Kidney (tissue), 14 donors: ENCODE measurements around the gene COL6A1. TPM values are rescaled to one million over a fixed set of nuclear protein-coding genes. Genes with fewer than 3 reads are reported as not detected.
"Not testable (repeated sequence)": the region's sequence is repeated elsewhere in the genome, so short reads cannot be mapped to it uniquely, and the experiment has no call there.

Experiments
- DNase-seq, 5 donors: peaks; one replicate each; pipeline ENCODE4 v3.0.0-alpha.2; 2013 to 2020
- FAIRE-seq: peaks from 2 replicates; lab custom pipeline; 2012; peaks lifted over from hg19 to GRCh38; lab: Jason Lieb, UNC
- H3K27ac ChIP-seq, 2 donors: one replicate each; pipeline ENCODE4 v1.7.0; 2013; ENCODE audit warnings: low read depth in 2 of 2, low read length in 2 of 2, inconsistent platforms in 1 of 2
- H3K27me3 ChIP-seq: one replicate; pipeline ENCODE4 v1.7.1; 2013; ENCODE audit warnings: low read length, inconsistent platforms; ENCODE audit not compliant: control insufficient read depth, insufficient read depth
- H3K36me3 ChIP-seq, 3 donors: one replicate each; pipeline versions ENCODE4 v1.7.0 to v1.7.1; 2013; ENCODE audit warnings: low read length in 3 of 3, control low read depth in 1 of 3, inconsistent platforms in 1 of 3; ENCODE audit not compliant: insufficient read depth in 3 of 3, control insufficient read depth in 2 of 3
- H3K4me1 ChIP-seq, 3 donors: one replicate each; pipeline versions ENCODE4 v1.7.0 to v1.7.1; 2013; ENCODE audit warnings: low read length in 3 of 3, inconsistent platforms in 1 of 3, low read depth in 1 of 3; ENCODE audit not compliant: control insufficient read depth in 2 of 3, insufficient read depth in 2 of 3
- H3K4me3 ChIP-seq, 3 donors: one replicate each; pipeline versions ENCODE4 v1.7.0 to v1.8.1; 2013; ENCODE audit warnings: low read length in 3 of 3, control low read depth in 1 of 3, inconsistent platforms in 1 of 3
- H3K9ac ChIP-seq, 3 donors: one replicate each; pipeline versions ENCODE4 v1.7.0 to v1.7.1; 2013; ENCODE audit warnings: low read length in 3 of 3, control low read depth in 1 of 3, inconsistent platforms in 1 of 3
- H3K9me3 ChIP-seq, 3 donors: one replicate each; pipeline versions ENCODE4 v1.7.0 to v1.7.1; 2013; ENCODE audit warnings: low read length in 3 of 3, control low read depth in 1 of 3, inconsistent platforms in 1 of 3; ENCODE audit not compliant: control insufficient read depth in 2 of 3, insufficient read depth in 1 of 3
- intact Hi-C: fragments of 100-400 bp; cut with DNase I; formaldehyde crosslinking; loops from one replicate; pipeline ENCODE4 v1.11.1; 2022
- polyA plus RNA-seq: library from polyadenylated mRNA; stranded (reverse); fragments of 350-450 nt; fragmentation: Illumina TruSeq; extraction: RNeasy Lipid Tissue Mini Kit (QIAGEN cat#74804); gene quantifications from one replicate; pipeline ENCODE4 v1.2.3, GENCODE V29; 2014; ENCODE audit warnings: low read depth, low replicate concordance; ENCODE audit not compliant: insufficient read depth
- total RNA-seq: library from RNA; stranded (reverse); fragmentation: NEBNext Ultra II Directional; extraction: Animal tissue kit (Norgen Biotek cat#: 25700); gene quantifications from one replicate; pipeline ENCODE4 v1.2.1, GENCODE V29; 2021
- TF ChIP-seq, protein P1 (sequence below): IDR thresholded peaks from 3 replicates; pipeline ENCODE4 v1.5.1; 2012; ENCODE audit warnings: mild to moderate bottlenecking, moderate library complexity, borderline replicate concordance; ENCODE audit not compliant: insufficient read depth; ENCODE audit errors: extremely low read depth
- donor health status: control.
- donor health status: control.
- donor health status: control.
- donor health status: control.
- donor health status: control.
- donor health status: DM: yes; HTN: yes; CAD: no.
- donor health status: Normal renal cell carcinoma (clear cell type).

The COL6A1 gene
- total and polyA plus RNA-seq, 2 donors from 2014 or later = 112 to 127 TPM

GRCh38 chr21:45957981-45958600, 23.5 kb upstream of the COL6A1 start:
- Histone ChIP-seq H3K36me3 (no peaks in the 10 kb centered on the region), H3K4me3 (no peak overlapping the region), H3K4me1 (peaks cover 0 to 5% (median 0%) of the 10 kb centered on the region in 3 donors), H3K9ac (no peak overlapping the region), H3K9me3 (no peaks in the 10 kb centered on the region), H3K27me3 (no peaks in the 10 kb centered on the region), H3K27ac (no peak overlapping the region)
- peak in 1 of 5 donors; percentile 70 for DNase-seq
- intact Hi-C loops = no loop called here
- TF ChIP-seq, protein P1, sequence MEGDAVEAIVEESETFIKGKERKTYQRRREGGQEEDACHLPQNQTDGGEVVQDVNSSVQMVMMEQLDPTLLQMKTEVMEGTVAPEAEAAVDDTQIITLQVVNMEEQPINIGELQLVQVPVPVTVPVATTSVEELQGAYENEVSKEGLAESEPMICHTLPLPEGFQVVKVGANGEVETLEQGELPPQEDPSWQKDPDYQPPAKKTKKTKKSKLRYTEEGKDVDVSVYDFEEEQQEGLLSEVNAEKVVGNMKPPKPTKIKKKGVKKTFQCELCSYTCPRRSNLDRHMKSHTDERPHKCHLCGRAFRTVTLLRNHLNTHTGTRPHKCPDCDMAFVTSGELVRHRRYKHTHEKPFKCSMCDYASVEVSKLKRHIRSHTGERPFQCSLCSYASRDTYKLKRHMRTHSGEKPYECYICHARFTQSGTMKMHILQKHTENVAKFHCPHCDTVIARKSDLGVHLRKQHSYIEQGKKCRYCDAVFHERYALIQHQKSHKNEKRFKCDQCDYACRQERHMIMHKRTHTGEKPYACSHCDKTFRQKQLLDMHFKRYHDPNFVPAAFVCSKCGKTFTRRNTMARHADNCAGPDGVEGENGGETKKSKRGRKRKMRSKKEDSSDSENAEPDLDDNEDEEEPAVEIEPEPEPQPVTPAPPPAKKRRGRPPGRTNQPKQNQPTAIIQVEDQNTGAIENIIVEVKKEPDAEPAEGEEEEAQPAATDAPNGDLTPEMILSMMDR = no peak
- FAIRE-seq = no peak

GRCh38 chr21:45959182-45959581, 22.4 kb upstream of the COL6A1 start:
- Histone ChIP-seq H3K4me1 (peaks cover 0 to 3% (median 0%) of the 10 kb centered on the region in 3 donors), H3K4me3 (no peak overlapping the region), H3K36me3 (no peaks in the 10 kb centered on the region), H3K9ac (no peak overlapping the region), H3K27me3 (no peaks in the 10 kb centered on the region), H3K9me3 (no peaks in the 10 kb centered on the region), H3K27ac (no peak overlapping the region)
- TF ChIP-seq, protein P1 = no peak
- DNase-seq = no peak
- intact Hi-C loops = no loop called here
- no peak for FAIRE-seq

DNA sequence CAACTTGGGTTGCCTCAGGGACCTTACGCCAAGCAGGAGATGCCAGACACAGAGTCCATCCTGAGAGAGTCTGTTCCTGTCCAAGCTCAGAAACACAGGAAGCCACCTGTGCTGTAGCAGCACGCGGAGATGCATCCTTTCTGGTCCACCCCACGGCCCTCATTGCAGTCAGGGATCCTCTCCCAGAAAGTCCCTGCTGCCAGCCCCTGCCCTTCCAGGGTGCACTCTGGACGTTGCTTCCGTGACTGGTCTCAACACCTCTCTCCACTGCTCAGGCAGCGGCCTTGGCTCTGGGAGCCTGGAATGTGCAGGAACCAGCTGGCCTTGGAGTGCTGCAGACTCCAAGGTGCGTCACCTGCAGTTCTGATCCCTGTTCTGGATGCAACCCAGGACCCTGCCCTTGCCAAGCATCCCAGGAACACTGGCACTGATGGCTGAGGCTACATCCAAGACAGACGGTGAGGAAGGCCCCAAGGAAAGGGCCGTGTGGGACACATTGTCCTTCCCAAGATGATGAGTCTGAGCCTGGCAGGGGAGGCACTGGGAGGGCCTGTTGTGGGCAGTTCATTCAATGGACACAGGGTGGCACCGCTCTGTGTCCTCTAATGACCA, 21.7 kb upstream of the COL6A1 start:
- DNase-seq (no peak), FAIRE-seq (no peak)
- intact Hi-C loops = no loop called here
- H3K27ac ChIP-seq = no peak overlapping the region
- H3K36me3 ChIP-seq = no peaks in the 10 kb centered on the region
- no peak overlapping the region for H3K4me3 ChIP-seq
- H3K27me3 ChIP-seq = no peaks in the 10 kb centered on the region
- TF ChIP-seq, protein P1 = no peak
- H3K9ac ChIP-seq = no peak overlapping the region
- H3K9me3 ChIP-seq = no peaks in the 10 kb centered on the region
- peaks cover 0 to 3% (median 0%) of the 10 kb centered on the region in 3 donors for H3K4me1 ChIP-seq

DNA sequence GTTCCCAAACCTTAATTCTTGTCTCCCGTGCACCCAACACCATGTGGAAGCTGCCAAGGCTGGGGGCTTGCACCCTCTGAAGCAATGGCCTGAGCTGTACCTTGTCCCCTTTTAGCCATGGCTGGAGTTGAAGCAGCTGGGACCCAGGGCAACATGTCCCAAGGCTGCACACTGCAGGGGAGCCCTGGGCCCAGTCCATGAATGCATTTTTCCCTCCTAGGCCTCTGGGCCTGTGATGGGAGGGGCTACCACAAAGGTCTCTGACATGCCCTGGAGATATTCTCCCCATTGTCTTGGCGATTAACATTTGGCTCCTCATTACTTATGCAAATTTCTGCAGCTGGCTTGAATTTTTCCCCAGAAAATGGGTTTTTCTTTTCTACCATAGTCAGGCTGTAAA, 20.2 kb upstream of the COL6A1 start:
- H3K27ac ChIP-seq, H3K9me3 ChIP-seq, H3K4me1 ChIP-seq, DNase-seq, FAIRE-seq, H3K4me3 ChIP-seq, intact Hi-C loops, H3K36me3 ChIP-seq, H3K9ac ChIP-seq, H3K27me3 ChIP-seq: not testable (repeated sequence)
